Activated CD4-positive, alpha-beta T cell treated with anti-CD3 and anti-CD28 coated beads for 4 hours (primary cell): ENCODE measurements around the gene CST5.
"Not testable (repeated sequence)": the region's sequence is repeated elsewhere in the genome, so short reads cannot be mapped to it uniquely, and the experiment has no call there.

Source experiments
- DNase-seq, 2 donors: peaks; one replicate each; pipeline ENCODE4 v3.0.0-alpha.2; 2020

The CST5 gene

GRCh38 chr20:23887856-23888255, 8.3 kb upstream of the CST5 start:
- no peak for DNase-seq

GRCh38 chr20:23884771-23885162, 5.2 kb upstream of the CST5 start:
- no peak for DNase-seq

- DNase-seq, result no peak
These were observed 4.7 kb upstream of the CST5 start for GRCh38 chr20:23884136-23884770.

- no peak for DNase-seq
These were observed 1.8 kb upstream of the CST5 start for GRCh38 chr20:23881371-23881770.

- no peak for DNase-seq
These were observed 869 bp upstream of the CST5 start for GRCh38 chr20:23880417-23880816.

- DNase-seq, result no peak
These were observed 345 bp upstream of the CST5 start for GRCh38 chr20:23879811-23880374.

- no peak for DNase-seq
These were observed 761 bp downstream of the CST5 start for GRCh38 chr20:23878787-23879186.

GRCh38 chr20:23878016-23878542, 1.5 kb downstream of the CST5 start:
- DNase-seq, result not testable (repeated sequence)

GRCh38 chr20:23877524-23877923, 2.0 kb downstream of the CST5 start:
- no peak for DNase-seq

GRCh38 chr20:23875606-23876237, 3.8 kb downstream of the CST5 start:
- DNase-seq, result no peak

- no peak for DNase-seq
These were observed 4.8 kb downstream of the CST5 start for GRCh38 chr20:23874747-23875146.

GRCh38 chr20:23873370-23874015, 6.1 kb downstream of the CST5 start:
- DNase-seq, result no peak

- DNase-seq, result no peak
These were observed 7.5 kb downstream of the CST5 start for GRCh38 chr20:23872065-23872464.

- DNase-seq, result no peak
These were observed 9.1 kb downstream of the CST5 start for GRCh38 chr20:23870461-23870860.

GRCh38 chr20:23869520-23869919, 10.0 kb downstream of the CST5 start:
- DNase-seq, result no peak

GRCh38 chr20:23868321-23868720, 11.2 kb downstream of the CST5 start:
- DNase-seq, result no peak

GRCh38 chr20:23867152-23867776, 12.3 kb downstream of the CST5 start:
- DNase-seq, result no peak

GRCh38 chr20:23860771-23861170, 18.8 kb downstream of the CST5 start:
- not testable (repeated sequence) for DNase-seq

GRCh38 chr20:23857962-23858595, 21.5 kb downstream of the CST5 start:
- DNase-seq, result no peak

GRCh38 chr20:23856736-23857135, 22.8 kb downstream of the CST5 start:
- DNase-seq, result no peak

- DNase-seq, result no peak
These were observed 23.3 kb downstream of the CST5 start for GRCh38 chr20:23856226-23856625.

GRCh38 chr20:23841693-23842092, 37.9 kb downstream of the CST5 start:
- no peak for DNase-seq

- no peak for DNase-seq
These were observed 43.8 kb downstream of the CST5 start for GRCh38 chr20:23835716-23836115.
